Fibroblast of skin of right biceps (primary cell): ENCODE data around the gene ANKRD36B.
"Not testable (repeated sequence)": the region's sequence is repeated elsewhere in the genome, so short reads cannot be mapped to it uniquely, and the experiment has no call there.

ENCODE experiments used
- DNase-seq: peaks from one replicate; pipeline ENCODE4 v3.0.0-alpha.2; 2013

ANKRD36B gene

GRCh38 chr2:97589598-97590510 is at the start of gene ANKRD36B:
ANKRD36B (minus strand) TSS chr2:97589877; CDS start chr2:97589685, 192 bp downstream.
- DNase-seq: peak; percentile 74

GRCh38 chr2:97626049-97626430 is 36.4 kb upstream of the ANKRD36B start:
- not testable (repeated sequence) for DNase-seq

- not testable (repeated sequence) for DNase-seq
These were observed 35.8 kb upstream of the ANKRD36B start for GRCh38 chr2:97625354-97626048.

- not testable (repeated sequence) for DNase-seq
These were observed 33.3 kb upstream of the ANKRD36B start for GRCh38 chr2:97622976-97623375.

- DNase-seq: not testable (repeated sequence)
These were observed 30.8 kb upstream of the ANKRD36B start for GRCh38 chr2:97620492-97620891.

GRCh38 chr2:97618939-97619827 is 29.5 kb upstream of the ANKRD36B start:
- peak; percentile 34 for DNase-seq

GRCh38 chr2:97617911-97618310 is 28.2 kb upstream of the ANKRD36B start:
- DNase-seq: no peak

- DNase-seq: not testable (repeated sequence)
These were observed 26.1 kb upstream of the ANKRD36B start for GRCh38 chr2:97615746-97616145.

- not testable (repeated sequence) for DNase-seq
These were observed 22.2 kb upstream of the ANKRD36B start for GRCh38 chr2:97611895-97612294.

- DNase-seq: not testable (repeated sequence)
These were observed 19.1 kb upstream of the ANKRD36B start for GRCh38 chr2:97608745-97609144.

- DNase-seq: not testable (repeated sequence)
These were observed 16.1 kb upstream of the ANKRD36B start for GRCh38 chr2:97605524-97606339.

- not testable (repeated sequence) for DNase-seq
These were observed 15.4 kb upstream of the ANKRD36B start for GRCh38 chr2:97605109-97605508.

- not testable (repeated sequence) for DNase-seq
These were observed 11.9 kb upstream of the ANKRD36B start for GRCh38 chr2:97601537-97601936.

GRCh38 chr2:97596180-97596579 is 6.5 kb upstream of the ANKRD36B start:
- DNase-seq: not testable (repeated sequence)

- DNase-seq: not testable (repeated sequence)
These were observed 3.8 kb upstream of the ANKRD36B start for GRCh38 chr2:97593520-97593919.

GRCh38 chr2:97590515-97591394 is 1.1 kb upstream of the ANKRD36B start:
- DNase-seq: peak; percentile 83

GRCh38 chr2:97589257-97589597 is 450 bp downstream of the ANKRD36B start:
- not testable (repeated sequence) for DNase-seq

- DNase-seq: peak; percentile 64
These were observed 24.0 kb downstream of the ANKRD36B start for GRCh38 chr2:97565674-97566073.

- peak; percentile 7 for DNase-seq
These were observed 37.3 kb downstream of the ANKRD36B start for GRCh38 chr2:97552406-97552805.

GRCh38 chr2:97550498-97550897 is 39.2 kb downstream of the ANKRD36B start:
- DNase-seq: peak; percentile 7

GRCh38 chr2:97549058-97549457 is 40.6 kb downstream of the ANKRD36B start:
- not testable (repeated sequence) for DNase-seq
